ENCODE measurements around the gene GH1.

GH1 gene

GRCh38 chr17:63944736-63945499, 26.3 kb upstream of the GH1 start:
- no peak for DNase-seq (ENCODE audit: low read depth)

DNA sequence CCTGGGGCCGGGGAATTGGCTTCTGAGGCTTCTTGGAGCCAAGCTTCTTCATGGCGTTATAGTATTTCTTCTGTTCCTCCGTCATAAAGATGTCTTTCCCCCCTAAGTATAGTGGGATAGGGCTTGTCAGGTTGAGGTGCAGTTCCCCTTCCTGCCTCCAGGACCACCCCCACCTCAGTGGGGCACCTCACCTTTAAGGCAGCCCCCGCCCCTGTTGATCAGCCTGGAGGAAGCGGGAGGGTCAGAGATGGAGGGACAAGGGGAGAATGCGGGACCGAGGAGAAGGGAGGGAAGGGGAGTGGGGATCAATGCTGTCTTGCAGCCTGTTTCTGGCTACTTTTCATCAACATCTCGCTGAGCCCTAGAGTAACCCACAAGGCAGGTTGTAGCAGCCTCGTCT, 25.1 kb upstream of the GH1 start:
- DNase-seq (ENCODE audit: low read depth): no peak

GRCh38 chr17:63942309-63942985, 23.8 kb upstream of the GH1 start:
- no peak for DNase-seq (ENCODE audit: low read depth)

DNA sequence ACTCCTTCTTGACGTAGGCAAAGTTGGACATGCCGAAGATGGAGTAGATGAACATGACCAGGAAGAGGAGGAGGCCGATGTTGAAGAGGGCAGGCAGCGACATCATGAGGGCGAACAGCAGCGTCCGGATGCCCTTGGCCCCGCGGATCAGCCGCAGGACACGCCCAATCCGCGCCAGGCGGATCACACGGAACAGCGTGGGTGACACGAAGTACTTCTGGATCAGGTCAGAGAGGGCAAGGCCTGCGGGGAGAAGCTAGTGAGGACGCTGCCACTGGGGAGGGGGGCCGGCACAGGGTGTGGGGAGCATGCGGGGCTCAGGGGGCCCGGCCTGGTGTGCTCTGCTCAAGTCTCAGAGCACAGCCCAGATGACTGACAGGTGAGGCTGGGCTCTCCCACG, 23.1 kb upstream of the GH1 start:
- no peak for DNase-seq (ENCODE audit: low read depth)

- no peak for DNase-seq (ENCODE audit: low read depth)
Observed at GRCh38 chr17:63941162-63941561, 22.5 kb upstream of the GH1 start.

- DNase-seq (ENCODE audit: low read depth): no peak
Observed at GRCh38 chr17:63940584-63940983, 21.9 kb upstream of the GH1 start.

- no peak for DNase-seq (ENCODE audit: low read depth)
Observed at GRCh38 chr17:63939884-63940283, 21.2 kb upstream of the GH1 start.

DNA sequence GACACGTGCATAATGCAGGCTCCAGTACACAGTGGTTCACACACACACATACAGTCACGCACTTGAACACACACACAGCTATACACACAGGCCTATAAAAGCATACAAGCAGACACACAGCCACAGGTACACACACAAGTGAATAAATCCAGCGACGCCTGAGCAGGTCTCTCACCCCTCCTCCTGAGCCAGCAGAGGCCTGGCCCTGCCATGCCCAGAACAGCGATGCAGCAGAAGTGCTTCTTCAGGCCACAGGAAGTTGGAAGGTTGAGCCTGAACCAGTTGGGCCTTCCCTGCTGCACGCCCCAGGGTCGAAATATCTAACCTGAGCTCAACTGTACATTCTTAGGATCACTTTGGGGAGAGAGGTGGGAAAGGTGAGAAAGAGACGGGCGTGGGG, 20.8 kb upstream of the GH1 start:
- DNase-seq (ENCODE audit: low read depth): no peak

DNA sequence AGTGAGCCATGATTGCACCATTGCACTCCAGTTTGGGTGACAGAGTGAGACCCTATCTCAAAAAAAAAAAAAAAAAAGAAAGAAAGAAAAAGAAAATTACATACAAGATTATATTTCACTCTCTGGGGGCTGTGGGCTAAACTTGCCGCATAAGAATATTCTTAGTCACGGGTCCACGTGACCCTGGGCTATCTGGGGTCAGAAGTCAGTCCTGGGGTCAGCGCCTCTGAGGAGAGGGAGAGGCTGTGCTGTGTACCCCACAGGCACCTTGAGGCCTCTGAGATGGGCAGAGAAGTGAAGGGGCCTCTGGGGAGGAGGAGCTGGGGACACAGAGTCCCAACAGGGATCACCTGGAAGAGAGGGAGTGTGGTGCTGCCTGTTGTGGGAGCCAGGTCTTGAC, 19.3 kb upstream of the GH1 start:
- no peak for DNase-seq (ENCODE audit: low read depth)

DNA sequence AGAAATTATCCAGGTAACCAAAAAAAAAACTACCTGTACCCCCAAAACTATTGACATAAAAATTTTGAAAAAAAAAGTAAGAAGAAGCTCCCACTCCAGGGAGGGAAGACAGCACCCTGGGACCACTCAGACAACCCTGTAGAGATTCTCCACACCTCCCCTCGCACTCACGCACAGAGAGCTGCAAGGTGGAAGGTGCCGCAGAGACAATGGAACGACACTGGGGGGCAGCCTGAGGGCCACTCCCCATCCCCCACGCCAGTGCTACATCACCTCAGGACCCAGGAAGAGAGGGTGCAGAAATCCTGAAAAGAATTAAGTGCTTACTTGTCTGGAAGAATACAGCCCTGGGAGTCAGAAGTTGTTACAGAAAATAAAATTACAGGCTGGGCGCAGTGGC, 18.7 kb upstream of the GH1 start:
- DNase-seq (ENCODE audit: low read depth): no peak

- no peak for DNase-seq (ENCODE audit: low read depth)
Observed at GRCh38 chr17:63934183-63935112, 15.8 kb upstream of the GH1 start.

DNA sequence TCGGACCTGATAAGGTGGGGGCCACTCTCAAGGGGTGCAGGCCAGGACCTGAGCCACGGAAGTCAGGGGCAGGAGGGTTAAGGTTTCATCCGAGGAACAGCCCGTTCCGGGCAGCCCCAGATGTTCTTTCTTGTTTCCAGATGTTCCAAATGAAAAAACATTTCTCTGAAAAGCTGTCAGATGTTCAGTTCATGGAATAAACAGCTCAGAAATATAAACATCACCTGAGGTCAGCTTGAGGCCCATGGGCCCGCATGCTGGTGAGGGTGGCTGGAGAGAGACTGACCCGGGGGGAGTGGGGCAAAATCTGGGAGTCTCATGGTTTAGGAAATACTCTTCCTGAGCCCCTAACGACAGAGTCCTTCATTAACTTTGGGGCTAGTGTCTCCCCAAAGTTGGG, 15.0 kb upstream of the GH1 start:
- DNase-seq (ENCODE audit: low read depth): no peak

- DNase-seq (ENCODE audit: low read depth): no peak
Observed at GRCh38 chr17:63932721-63933120, 14.1 kb upstream of the GH1 start.

DNA sequence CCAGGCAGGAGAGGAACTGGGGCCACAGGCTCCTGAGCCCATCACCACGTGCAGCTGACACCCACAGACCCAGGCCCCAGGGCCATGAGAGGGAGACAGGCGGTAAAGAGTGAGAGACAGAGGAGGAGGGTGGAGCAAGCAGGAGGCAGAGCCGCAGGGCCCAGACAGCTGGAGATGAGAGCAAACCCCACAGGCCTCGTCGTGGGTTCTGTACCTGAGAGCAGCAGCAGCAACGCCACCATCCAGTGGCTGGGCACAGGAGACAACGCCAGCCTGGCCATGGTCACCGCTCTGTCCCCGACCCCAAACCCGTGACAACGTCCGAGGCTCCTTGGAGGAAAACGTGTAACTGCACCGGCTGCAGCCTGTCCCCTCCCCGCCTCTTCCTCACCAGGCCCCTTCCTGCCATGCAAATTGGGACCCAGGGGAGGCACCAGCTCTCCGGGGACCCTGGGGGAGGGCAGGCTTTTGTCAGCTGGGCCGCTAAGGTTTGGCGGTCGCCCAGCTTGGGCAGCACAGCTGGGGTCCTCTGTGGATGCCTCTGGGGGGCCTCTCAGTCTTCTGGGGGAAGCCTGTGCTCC, 13.4 kb upstream of the GH1 start, which contains the start of gene CD79B:
Gene CD79B, minus strand, starts transcription at position 351 of the 581 bp plus-strand sequence. Its CDS starts 70 bp downstream, at position 281.
- DNase-seq (ENCODE audit: low read depth): peak; percentile 30

DNA sequence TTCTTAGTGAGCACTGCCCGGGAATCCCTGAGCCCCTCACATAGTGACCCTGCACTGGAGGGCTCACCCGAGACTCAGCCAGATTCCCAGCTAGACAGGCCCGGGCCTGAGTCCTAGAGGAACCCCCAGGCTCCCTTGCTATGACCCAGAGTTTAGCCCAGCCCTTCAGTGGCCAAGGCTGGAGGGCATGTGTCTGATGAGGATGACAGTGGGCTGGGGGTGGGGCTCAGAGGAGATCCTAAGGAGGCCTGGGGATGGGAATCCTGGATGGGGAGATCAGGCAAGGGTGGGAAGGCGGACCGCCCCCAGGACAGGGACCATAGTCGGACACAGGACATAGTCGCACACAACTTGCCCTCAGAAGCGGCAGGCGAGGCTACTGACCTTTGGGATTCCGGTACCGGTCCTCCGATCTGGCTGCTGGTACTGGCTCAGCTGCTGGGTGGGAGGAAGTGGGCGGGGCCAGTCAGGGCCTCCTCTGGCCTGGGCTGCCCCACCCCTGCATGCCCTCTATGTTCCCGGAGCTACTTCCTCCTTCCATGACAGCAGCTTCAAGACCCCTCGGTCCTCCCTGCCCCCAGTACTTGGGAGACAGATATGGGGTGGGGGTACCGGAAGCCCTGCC, 12.4 kb upstream of the GH1 start:
- DNase-seq (ENCODE audit: low read depth): peak; percentile 35

GRCh38 chr17:63929860-63930766, 11.5 kb upstream of the GH1 start:
- no peak for DNase-seq (ENCODE audit: low read depth)

DNA sequence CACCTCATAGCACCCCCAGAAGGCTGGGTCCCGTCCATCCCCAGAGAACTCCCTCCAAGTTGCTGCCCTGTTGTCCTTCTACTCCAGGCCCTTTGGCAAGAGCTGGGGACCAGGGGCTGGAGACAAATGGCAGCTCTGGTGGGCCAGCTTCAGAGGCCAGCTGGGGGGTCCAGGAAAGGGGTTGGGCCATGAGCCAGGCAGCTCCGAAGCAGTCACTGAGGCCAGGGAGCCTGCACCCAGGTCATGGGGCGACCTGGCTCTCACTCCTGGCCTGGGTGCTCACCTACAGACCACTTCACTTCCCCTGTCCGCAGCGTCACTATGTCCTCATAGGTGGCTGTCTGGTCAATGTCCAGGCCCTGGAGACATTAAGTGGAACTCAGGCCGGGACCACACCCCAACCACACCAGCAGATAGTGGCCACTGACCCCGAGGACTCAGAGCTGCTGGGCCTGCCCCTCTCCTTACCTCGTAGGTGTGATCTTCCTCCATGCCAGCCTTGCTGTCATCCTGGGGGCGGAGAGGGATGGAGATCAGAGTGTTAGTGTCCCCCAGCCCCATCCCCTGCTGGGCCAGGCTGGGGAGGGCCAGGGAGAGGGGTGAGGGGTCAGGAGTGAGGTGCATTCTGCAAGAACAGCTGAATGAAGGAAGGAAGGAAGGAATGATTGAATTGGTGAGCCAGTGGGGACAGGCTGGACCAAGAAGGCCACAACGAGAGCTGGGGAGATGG, 10.5 kb upstream of the GH1 start:
- DNase-seq (ENCODE audit: low read depth): no peak

DNA sequence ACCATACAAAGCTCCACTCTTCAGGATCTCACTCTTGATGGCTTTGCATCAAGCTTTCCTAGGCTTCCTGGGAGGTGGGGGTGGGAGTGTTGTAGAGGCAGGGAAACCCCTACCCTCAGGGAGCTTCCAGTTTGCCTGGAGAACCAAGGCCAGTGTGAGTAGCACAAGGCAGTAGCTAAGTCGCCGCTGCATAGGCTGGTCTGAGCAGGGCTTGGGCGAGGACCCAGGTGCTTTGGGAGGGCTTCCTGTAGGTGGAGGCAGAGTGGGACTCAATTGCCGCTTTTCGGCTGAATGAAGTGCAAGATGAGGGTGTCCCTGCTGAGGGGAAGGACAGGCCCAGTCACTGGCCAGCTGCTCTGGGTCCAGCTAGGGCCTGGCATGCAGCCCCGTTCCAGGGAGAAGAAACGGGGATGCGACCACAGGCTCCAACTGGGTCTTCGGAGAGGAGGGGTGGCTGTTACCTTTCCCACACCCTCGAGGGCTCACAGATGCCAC, 9.6 kb upstream of the GH1 start:
- no peak for DNase-seq (ENCODE audit: low read depth)

DNA sequence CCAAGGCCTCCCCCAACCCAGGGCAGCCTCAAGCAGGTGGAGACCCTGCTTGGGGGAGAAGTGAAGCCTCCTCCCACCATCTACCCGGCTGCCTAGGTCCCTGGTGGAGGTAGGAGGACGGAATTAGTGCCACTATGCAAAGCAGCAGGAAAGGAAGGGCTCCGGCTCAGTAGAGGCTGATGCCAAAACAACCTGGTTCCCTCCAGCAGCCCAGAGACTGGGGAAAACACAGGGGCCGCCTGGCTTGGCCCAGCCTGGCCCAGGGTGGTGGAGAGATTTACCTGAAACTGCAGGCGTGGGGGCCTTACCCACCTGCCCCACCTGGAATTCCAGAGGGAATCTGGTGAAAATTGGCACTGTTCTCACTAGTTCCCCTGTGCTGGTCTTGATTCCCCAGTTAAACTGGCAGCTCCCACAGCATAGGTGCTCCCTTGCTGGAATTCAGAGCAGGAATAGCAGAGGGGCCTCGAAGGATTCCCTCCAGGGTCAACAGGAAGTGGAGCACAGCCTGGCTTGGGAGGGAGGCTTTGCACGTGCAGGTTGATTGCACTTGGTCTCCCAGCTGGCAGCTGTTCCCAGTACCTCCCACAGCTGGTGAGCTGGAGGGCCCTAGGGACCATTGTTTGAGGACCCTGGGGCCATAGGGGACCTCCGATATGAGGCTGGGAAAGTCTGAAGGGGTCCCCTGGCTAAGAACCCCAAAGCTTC, 9.0 kb upstream of the GH1 start:
- no peak for DNase-seq (ENCODE audit: low read depth)

Measured in activated T-cell treated with anti-CD3 and anti-CD28 coated beads for 24 hours (primary cell).